Neural cell (in vitro differentiated cells): ENCODE measurements around the gene DNAJC18.

Source experiments
- POLR2AphosphoS5 ChIP-seq: IDR thresholded peaks from 2 replicates; pipeline ENCODE4 v1.6.1; 2012
- TF ChIP-seq, protein P1 (sequence below): fragments of 450-650 bp; IDR thresholded peaks from 2 replicates; pipeline ENCODE4 v1.5.1; 2014; ENCODE audit warnings: antibody characterized with exemption, mild to moderate bottlenecking, moderate library complexity; ENCODE audit not compliant: poor library complexity, severe bottlenecking
- TF ChIP-seq, protein P2 (sequence below): IDR thresholded peaks from 2 replicates; pipeline ENCODE4 v1.6.1; 2012; ENCODE audit warnings: borderline replicate concordance

DNA sequence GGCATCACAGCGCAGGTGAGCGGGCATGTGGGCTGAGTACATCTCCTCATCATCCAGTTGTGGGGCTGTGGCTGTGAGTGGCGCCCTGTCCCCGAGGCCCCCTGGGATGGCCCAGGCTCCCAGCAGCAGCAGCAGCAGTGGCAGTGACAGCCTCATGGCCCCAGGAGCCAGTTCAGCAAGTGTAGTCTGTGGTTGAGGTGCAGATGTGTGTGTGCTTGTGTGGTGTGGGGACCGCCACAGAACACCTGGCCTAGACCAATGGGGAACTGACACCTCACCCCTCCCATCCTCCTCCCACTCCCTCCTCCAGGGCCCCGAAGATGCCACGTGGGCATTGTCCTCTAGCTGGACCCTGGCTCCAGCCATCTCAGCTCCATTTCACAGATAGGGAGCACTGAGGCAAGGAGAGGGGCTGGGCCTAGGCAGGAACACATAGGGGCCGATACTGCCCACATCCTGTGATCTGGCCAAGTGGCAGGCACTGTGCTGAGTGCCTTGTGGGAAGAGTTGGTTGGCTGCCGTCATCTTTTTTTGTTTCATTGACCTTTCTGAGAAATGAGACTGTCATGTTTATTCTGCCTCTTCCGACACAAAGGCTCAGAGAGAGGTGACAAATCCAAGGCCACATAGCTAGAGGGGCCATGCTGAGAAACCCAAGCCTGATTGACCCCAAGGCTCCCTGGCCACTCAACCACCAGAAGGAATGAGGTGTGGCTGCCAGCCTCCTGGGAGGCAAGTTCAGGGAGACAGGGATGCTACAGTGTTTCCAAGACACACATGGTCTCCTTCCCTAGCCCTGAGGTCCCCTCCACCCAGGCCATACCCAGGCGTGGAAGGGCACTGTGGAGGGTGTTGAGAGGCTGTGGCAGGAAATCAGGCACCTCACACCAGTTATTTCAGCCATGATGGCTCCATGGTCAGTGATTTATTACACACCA, 49.4 kb downstream of the DNAJC18 start, which contains the start of gene MZB1:
- TF ChIP-seq, protein P1, sequence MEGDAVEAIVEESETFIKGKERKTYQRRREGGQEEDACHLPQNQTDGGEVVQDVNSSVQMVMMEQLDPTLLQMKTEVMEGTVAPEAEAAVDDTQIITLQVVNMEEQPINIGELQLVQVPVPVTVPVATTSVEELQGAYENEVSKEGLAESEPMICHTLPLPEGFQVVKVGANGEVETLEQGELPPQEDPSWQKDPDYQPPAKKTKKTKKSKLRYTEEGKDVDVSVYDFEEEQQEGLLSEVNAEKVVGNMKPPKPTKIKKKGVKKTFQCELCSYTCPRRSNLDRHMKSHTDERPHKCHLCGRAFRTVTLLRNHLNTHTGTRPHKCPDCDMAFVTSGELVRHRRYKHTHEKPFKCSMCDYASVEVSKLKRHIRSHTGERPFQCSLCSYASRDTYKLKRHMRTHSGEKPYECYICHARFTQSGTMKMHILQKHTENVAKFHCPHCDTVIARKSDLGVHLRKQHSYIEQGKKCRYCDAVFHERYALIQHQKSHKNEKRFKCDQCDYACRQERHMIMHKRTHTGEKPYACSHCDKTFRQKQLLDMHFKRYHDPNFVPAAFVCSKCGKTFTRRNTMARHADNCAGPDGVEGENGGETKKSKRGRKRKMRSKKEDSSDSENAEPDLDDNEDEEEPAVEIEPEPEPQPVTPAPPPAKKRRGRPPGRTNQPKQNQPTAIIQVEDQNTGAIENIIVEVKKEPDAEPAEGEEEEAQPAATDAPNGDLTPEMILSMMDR = no peak
- TF ChIP-seq, protein P2, sequence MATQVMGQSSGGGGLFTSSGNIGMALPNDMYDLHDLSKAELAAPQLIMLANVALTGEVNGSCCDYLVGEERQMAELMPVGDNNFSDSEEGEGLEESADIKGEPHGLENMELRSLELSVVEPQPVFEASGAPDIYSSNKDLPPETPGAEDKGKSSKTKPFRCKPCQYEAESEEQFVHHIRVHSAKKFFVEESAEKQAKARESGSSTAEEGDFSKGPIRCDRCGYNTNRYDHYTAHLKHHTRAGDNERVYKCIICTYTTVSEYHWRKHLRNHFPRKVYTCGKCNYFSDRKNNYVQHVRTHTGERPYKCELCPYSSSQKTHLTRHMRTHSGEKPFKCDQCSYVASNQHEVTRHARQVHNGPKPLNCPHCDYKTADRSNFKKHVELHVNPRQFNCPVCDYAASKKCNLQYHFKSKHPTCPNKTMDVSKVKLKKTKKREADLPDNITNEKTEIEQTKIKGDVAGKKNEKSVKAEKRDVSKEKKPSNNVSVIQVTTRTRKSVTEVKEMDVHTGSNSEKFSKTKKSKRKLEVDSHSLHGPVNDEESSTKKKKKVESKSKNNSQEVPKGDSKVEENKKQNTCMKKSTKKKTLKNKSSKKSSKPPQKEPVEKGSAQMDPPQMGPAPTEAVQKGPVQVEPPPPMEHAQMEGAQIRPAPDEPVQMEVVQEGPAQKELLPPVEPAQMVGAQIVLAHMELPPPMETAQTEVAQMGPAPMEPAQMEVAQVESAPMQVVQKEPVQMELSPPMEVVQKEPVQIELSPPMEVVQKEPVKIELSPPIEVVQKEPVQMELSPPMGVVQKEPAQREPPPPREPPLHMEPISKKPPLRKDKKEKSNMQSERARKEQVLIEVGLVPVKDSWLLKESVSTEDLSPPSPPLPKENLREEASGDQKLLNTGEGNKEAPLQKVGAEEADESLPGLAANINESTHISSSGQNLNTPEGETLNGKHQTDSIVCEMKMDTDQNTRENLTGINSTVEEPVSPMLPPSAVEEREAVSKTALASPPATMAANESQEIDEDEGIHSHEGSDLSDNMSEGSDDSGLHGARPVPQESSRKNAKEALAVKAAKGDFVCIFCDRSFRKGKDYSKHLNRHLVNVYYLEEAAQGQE = no peak
- no peak for TF ChIP-seq POLR2AphosphoS5
